HCEC 1CT (cell line): ENCODE results near the gene COPA.
"Not testable (repeated sequence)": the region's sequence is repeated elsewhere in the genome, so short reads cannot be mapped to it uniquely, and the experiment has no call there.

Experiments used
- DNase-seq: peaks from one replicate; pipeline ENCODE4 v3.0.0-alpha.2; 2017

COPA gene

GRCh38 chr1:160342953-160343869, at the start of gene COPA, which contains the start of gene NCSTN:
TSS of gene COPA (minus strand) at chr1:160343250. CDS start at chr1:160343170, 80 bp downstream.
TSS of gene NCSTN (plus strand) at chr1:160343383. CDS start at chr1:160343397, 14 bp downstream.
- peak; percentile 94 for DNase-seq

GRCh38 chr1:160388406-160388805, 45.4 kb upstream of the COPA start:
- DNase-seq = not testable (repeated sequence)

GRCh38 chr1:160384812-160385211, 41.8 kb upstream of the COPA start:
- DNase-seq = not testable (repeated sequence)

GRCh38 chr1:160377585-160378206, 34.6 kb upstream of the COPA start:
- DNase-seq = peak; percentile 40

GRCh38 chr1:160376525-160377131, 33.6 kb upstream of the COPA start:
- peak; percentile 57 for DNase-seq

GRCh38 chr1:160375788-160376524, 32.9 kb upstream of the COPA start:
- no peak for DNase-seq

GRCh38 chr1:160374306-160375110, 31.5 kb upstream of the COPA start:
- no peak for DNase-seq

GRCh38 chr1:160373696-160374095, 30.6 kb upstream of the COPA start:
- DNase-seq = no peak

- no peak for DNase-seq
Observed at GRCh38 chr1:160371756-160372155, 28.7 kb upstream of the COPA start.

GRCh38 chr1:160371346-160371631, 28.2 kb upstream of the COPA start:
- DNase-seq = no peak

- no peak for DNase-seq
Observed at GRCh38 chr1:160370561-160371345, 27.7 kb upstream of the COPA start.

- no peak for DNase-seq
Observed at GRCh38 chr1:160369087-160369486, 26.0 kb upstream of the COPA start.

GRCh38 chr1:160367934-160368923, 25.2 kb upstream of the COPA start:
- no peak for DNase-seq

- no peak for DNase-seq
Observed at GRCh38 chr1:160367516-160367900, 24.5 kb upstream of the COPA start.

GRCh38 chr1:160366731-160367515, 23.9 kb upstream of the COPA start, which contains the start of gene NHLH1:
TSS of gene NHLH1 (plus strand) at chr1:160367071. CDS start at chr1:160370732, 3,661 bp downstream.
- no peak for DNase-seq

GRCh38 chr1:160365325-160365724, 22.3 kb upstream of the COPA start:
- DNase-seq = no peak

GRCh38 chr1:160363951-160364735, 21.1 kb upstream of the COPA start:
- DNase-seq = no peak

GRCh38 chr1:160363010-160363409, 20.0 kb upstream of the COPA start:
- no peak for DNase-seq
